HepG2 (cell line): ENCODE results near the gene CPAMD8. TPM values are rescaled to one million over a fixed set of nuclear protein-coding genes. Genes with fewer than 3 reads are reported as not detected.

Experiments
- ATF7-NPFF ChIP-seq: sonication (generic); formaldehyde crosslinking; IDR thresholded peaks from 2 replicates; pipeline ENCODE4 v1.8.1; 2023; ENCODE audit warnings: mild to moderate bottlenecking, low read depth, missing genetic modification reagents, moderate library complexity
- CBX1 ChIP-seq: IDR thresholded peaks from one replicate; pipeline ENCODE4 v1.6.1; 2016; ENCODE audit warnings: antibody characterized with exemption, low read depth
- ELF1 ChIP-seq: sonication (generic); formaldehyde crosslinking; IDR thresholded peaks from 2 replicates; pipeline ENCODE4 v1.4.0; 2020; ENCODE audit warnings: missing genetic modification reagents
- ETV6 ChIP-seq: sonication (generic); formaldehyde crosslinking; conservative IDR thresholded peaks from 2 replicates; pipeline ENCODE4 v1.4.0; 2020; ENCODE audit warnings: missing genetic modification reagents
- GFI1 ChIP-seq: sonication (generic); formaldehyde crosslinking; IDR thresholded peaks from 2 replicates; pipeline ENCODE4 v1.5.0; 2020; ENCODE audit warnings: missing genetic modification reagents, mild to moderate bottlenecking, borderline replicate concordance
- GPN1 ChIP-seq: sonication (generic); formaldehyde crosslinking; IDR thresholded peaks from 2 replicates; pipeline ENCODE4 v1.5.1; 2020; ENCODE audit warnings: missing genetic modification reagents, borderline replicate concordance
- JUNB ChIP-seq: sonication (generic); formaldehyde crosslinking; IDR thresholded peaks from 2 replicates; pipeline ENCODE4 v1.8.0; 2022; ENCODE audit warnings: missing genetic modification reagents, mild to moderate bottlenecking, borderline replicate concordance
- NCOA2 ChIP-seq: sonication (generic); formaldehyde crosslinking; IDR thresholded peaks from 2 replicates; pipeline ENCODE4 v1.8.0; 2022; ENCODE audit warnings: inconsistent platforms
- SP1 ChIP-seq, 2 experiments: fragments of 450-650 bp in 1 of 2; sonication (generic) in 1 of 2; formaldehyde crosslinking in 1 of 2; IDR thresholded peaks; 2 replicates each; pipeline versions ENCODE4 v1.4.0 to v1.6.1; 2016 to 2020; ENCODE audit warnings: missing genetic modification reagents in 1 of 2
- TGIF2 ChIP-seq: IDR thresholded peaks from 2 replicates; pipeline ENCODE4 v1.6.1; 2016; ENCODE audit warnings: control low read depth, missing compliant biosample characterization
- YY1 ChIP-seq: IDR thresholded peaks from 2 replicates; pipeline ENCODE4 v1.6.1; 2011; ENCODE audit warnings: low read length, low read depth, moderate library complexity, mild to moderate bottlenecking; ENCODE audit not compliant: insufficient read depth, insufficient replicate concordance
- ZBTB1 ChIP-seq: sonication (generic); formaldehyde crosslinking; IDR thresholded peaks from 2 replicates; pipeline ENCODE4 v1.4.0; 2020; ENCODE audit warnings: missing genetic modification reagents, borderline replicate concordance
- ZMAT3 ChIP-seq: sonication (generic); formaldehyde crosslinking; conservative IDR thresholded peaks from 2 replicates; pipeline ENCODE4 v1.7.0; 2021; ENCODE audit warnings: missing genetic modification reagents
- ZNF136 ChIP-seq: sonication (generic); formaldehyde crosslinking; IDR thresholded peaks from 2 replicates; pipeline ENCODE4 v1.8.1; 2022; ENCODE audit warnings: low read depth, mild to moderate bottlenecking, moderate library complexity, missing genetic modification reagents
- ZNF382 ChIP-seq: sonication (generic); formaldehyde crosslinking; IDR thresholded peaks from 2 replicates; pipeline ENCODE4 v1.5.0; 2020; ENCODE audit warnings: missing genetic modification reagents, mild to moderate bottlenecking, borderline replicate concordance
- ZNF550 ChIP-seq: sonication (generic); formaldehyde crosslinking; IDR thresholded peaks from 2 replicates; pipeline ENCODE4 v1.4.0; 2020; ENCODE audit warnings: mild to moderate bottlenecking, missing genetic modification reagents, borderline replicate concordance
- ZNF781 ChIP-seq: sonication (generic); formaldehyde crosslinking; IDR thresholded peaks from 2 replicates; pipeline ENCODE4 v1.5.1; 2020; ENCODE audit warnings: borderline replicate concordance, mild to moderate bottlenecking, missing genetic modification reagents; ENCODE audit errors: not compliant biosample characterization
- ZNF850 ChIP-seq: sonication (generic); formaldehyde crosslinking; conservative IDR thresholded peaks from 2 replicates; pipeline ENCODE4 v1.9.0; 2021; ENCODE audit warnings: mild to moderate bottlenecking, missing genetic modification reagents
- polyA plus RNA-seq, 8 experiments: library from polyadenylated mRNA; depleted of rRNA in 3 of 8; stranded (reverse) in 7 of 8; unstranded in 1 of 8; fragments of >200 nt; fragmentation: Illumina TruSeq in 4 of 8; extraction: Trizol in 4 of 8; gene quantifications; 2 replicates each; pipeline versions ENCODE4 v1.2.1 to v1.2.3, GENCODE V29; 2011 to 2016; ENCODE audit warnings: low read depth in 4 of 8, missing spikeins in 1 of 8, mixed read lengths in 1 of 8; ENCODE audit not compliant: insufficient read depth in 1 of 8
- total RNA-seq, 5 experiments: library from RNA; depleted of rRNA; stranded (reverse); fragments of >200 nt; fragmentation: Illumina TruSeq; extraction: Trizol; gene quantifications; 2 replicates each; pipeline ENCODE4 v1.2.3, GENCODE V29; 2016; ENCODE audit warnings: low read depth in 1 of 5
- TF ChIP-seq, protein P1 (sequence below): sonication (generic); formaldehyde crosslinking; IDR thresholded peaks from 2 replicates; pipeline ENCODE4 v1.8.0; 2022; ENCODE audit warnings: missing genetic modification reagents, mild to moderate bottlenecking, moderate library complexity, borderline replicate concordance
- TF ChIP-seq, protein P2 (sequence below): sonication (generic); formaldehyde crosslinking; IDR thresholded peaks from 2 replicates; pipeline ENCODE4 v1.5.0; 2020; ENCODE audit warnings: mild to moderate bottlenecking, missing genetic modification reagents
- TF ChIP-seq, protein P3 (sequence below): sonication (generic); formaldehyde crosslinking; IDR thresholded peaks from 2 replicates; pipeline ENCODE4 v1.4.0; 2020; ENCODE audit warnings: missing genetic modification reagents

CPAMD8 gene
- total and polyA plus RNA-seq, 2 of the 13 experiments (the other 11 are each of a cell fraction or from before 2014, with no cell fraction given): 0.29 to 0.34 TPM

GRCh38 chr19:17075035-17075863, 48.6 kb upstream of the CPAMD8 start, which contains the start of the genes HAUS8 and MYO9B (continued):
- TF ChIP-seq JUNB (CRISPR knock-in tag) (no peak), ZNF850 (CRISPR knock-in tag) (no peak), ZNF550 (CRISPR knock-in tag) (no peak), NCOA2 (CRISPR knock-in tag) (0 out of 2 replicates have a peak, but pooled peaks have one; percentile 11), ELF1 (peak; percentile 89), CBX1 (no peak), GPN1 (CRISPR knock-in tag) (no peak), ZNF136 (peak; percentile 21; the same call in 1 of the 2 replicates), TGIF2 (peak; percentile 93), SP1 (IDR thresholded peaks at IDR 0.05) (peak; percentile 61; the same call in 1 of the 2 replicates), SP1 (CRISPR knock-in tag; IDR thresholded peaks at IDR 0.05) (peak; percentile 97), ZBTB1 (CRISPR knock-in tag) (no peak), YY1 (peak; percentile 93), ZMAT3 (no peak), ZNF382 (no peak), ATF7-NPFF (CRISPR knock-in tag) (peak; percentile 89), GFI1 (peak; percentile 35; the same call in 1 of the 2 replicates), ZNF781 (CRISPR knock-in tag) (peak; percentile 87), ETV6 (no peak; the same call in none of the 2 replicates)
- TF ChIP-seq, protein P1, sequence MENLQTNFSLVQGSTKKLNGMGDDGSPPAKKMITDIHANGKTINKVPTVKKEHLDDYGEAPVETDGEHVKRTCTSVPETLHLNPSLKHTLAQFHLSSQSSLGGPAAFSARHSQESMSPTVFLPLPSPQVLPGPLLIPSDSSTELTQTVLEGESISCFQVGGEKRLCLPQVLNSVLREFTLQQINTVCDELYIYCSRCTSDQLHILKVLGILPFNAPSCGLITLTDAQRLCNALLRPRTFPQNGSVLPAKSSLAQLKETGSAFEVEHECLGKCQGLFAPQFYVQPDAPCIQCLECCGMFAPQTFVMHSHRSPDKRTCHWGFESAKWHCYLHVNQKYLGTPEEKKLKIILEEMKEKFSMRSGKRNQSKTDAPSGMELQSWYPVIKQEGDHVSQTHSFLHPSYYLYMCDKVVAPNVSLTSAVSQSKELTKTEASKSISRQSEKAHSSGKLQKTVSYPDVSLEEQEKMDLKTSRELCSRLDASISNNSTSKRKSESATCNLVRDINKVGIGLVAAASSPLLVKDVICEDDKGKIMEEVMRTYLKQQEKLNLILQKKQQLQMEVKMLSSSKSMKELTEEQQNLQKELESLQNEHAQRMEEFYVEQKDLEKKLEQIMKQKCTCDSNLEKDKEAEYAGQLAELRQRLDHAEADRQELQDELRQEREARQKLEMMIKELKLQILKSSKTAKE (CRISPR knock-in tag): no peak
- TF ChIP-seq, protein P2, sequence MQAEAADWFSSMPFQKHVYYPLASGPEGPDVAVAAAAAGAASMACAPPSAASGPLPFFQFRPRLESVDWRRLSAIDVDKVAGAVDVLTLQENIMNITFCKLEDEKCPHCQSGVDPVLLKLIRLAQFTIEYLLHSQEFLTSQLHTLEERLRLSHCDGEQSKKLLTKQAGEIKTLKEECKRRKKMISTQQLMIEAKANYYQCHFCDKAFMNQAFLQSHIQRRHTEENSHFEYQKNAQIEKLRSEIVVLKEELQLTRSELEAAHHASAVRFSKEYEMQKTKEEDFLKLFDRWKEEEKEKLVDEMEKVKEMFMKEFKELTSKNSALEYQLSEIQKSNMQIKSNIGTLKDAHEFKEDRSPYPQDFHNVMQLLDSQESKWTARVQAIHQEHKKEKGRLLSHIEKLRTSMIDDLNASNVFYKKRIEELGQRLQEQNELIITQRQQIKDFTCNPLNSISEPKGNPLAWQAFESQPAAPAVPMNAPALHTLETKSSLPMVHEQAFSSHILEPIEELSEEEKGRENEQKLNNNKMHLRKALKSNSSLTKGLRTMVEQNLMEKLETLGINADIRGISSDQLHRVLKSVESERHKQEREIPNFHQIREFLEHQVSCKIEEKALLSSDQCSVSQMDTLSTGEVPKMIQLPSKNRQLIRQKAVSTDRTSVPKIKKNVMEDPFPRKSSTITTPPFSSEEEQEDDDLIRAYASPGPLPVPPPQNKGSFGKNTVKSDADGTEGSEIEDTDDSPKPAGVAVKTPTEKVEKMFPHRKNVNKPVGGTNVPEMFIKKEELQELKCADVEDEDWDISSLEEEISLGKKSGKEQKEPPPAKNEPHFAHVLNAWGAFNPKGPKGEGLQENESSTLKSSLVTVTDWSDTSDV (CRISPR knock-in tag): no peak
- TF ChIP-seq, protein P3, sequence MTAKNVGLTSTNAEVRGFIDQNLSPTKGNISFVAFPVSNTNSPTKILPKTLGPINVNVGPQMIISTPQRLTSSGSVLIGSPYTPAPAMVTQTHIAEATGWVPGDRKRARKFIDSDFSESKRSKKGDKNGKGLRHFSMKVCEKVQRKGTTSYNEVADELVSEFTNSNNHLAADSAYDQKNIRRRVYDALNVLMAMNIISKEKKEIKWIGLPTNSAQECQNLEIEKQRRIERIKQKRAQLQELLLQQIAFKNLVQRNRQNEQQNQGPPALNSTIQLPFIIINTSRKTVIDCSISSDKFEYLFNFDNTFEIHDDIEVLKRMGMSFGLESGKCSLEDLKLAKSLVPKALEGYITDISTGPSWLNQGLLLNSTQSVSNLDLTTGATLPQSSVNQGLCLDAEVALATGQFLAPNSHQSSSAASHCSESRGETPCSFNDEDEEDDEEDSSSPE (CRISPR knock-in tag): peak; percentile 99
